ENCODE measurements around the gene ZHX3.

The ZHX3 gene

DNA sequence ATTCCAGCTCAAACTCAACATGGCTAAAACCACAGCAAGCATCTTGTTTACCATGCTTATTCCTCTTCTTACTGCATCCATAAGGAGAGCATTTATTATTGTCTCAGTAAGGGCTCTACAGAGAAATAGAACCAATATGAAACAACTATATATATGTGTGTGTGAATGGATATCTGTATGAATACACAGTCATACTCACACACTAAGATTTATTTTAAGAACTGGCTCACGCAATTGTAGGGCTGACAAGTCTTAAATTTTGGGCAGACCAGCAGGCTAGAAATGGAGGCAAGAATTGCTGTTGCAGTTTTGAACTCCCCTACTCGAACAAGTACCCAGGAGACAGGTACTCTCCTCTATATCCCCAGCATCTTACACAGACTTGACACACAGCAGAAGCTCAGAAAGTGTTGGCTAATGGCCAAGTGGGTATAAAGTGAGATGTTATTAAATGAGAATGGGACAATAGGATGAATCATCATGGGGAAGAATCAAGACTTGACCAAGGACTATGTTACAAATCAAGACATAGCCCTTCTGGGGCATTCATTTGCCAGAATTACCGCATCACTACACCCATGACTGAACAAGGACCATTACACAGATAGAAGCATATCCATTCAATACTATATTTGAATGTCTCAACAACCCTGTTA, 13.0 kb downstream of the ZHX3 start:
- peak overlapping the region; percentile 50 for H3K4me2 ChIP-seq (ENCODE audit: low read depth, low read length, poor library complexity, severe bottlenecking)
- 0 out of 2 replicates have a peak overlapping the region, but pooled peaks have one; percentile 7 for H2AFZ ChIP-seq (ENCODE audit: low read length)
- H3K79me2 ChIP-seq (ENCODE audit: insufficient read depth, low read length) = peaks cover 35% of the 10 kb centered on the region; the same call in 1 of the 2 replicates

DNA sequence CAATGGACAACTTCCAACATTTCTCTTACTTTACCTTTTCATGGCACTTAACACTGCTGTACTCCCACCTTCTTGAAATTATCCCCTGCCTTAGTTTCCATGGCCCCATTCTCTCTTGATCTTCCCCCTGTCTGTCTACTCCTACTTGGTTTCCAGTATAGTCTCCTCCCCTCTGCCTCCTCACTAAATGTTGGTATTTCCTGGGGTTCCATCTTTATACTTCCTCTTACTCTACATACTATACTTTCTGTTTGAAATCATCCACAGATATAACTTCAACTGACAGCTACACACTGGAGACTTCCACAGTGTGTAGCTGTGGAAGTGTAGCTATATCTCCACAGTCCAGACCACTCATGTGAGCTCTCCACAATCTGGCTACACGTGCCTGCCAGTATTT, 13.5 kb downstream of the ZHX3 start:
- Histone ChIP-seq H3K79me2 (ENCODE audit: insufficient read depth, low read length) (peaks cover 34% of the 10 kb centered on the region; the same call in 1 of the 2 replicates), H3K9me3 (ENCODE audit: insufficient read depth, low read depth, low read length) (no peaks in the 10 kb centered on the region), H3F3A (ENCODE audit: low read depth) (no peaks in the 10 kb centered on the region), H3K36me3 (ENCODE audit: insufficient read depth, low read length) (no peaks in the 10 kb centered on the region), H2AFZ (ENCODE audit: low read length) (0 out of 2 replicates have a peak overlapping the region, but pooled peaks have one; percentile 7), H3K9me2 (replicated peaks; ENCODE audit: low read depth, low read length) (no peaks in the 10 kb centered on the region), H4K20me1 (ENCODE audit: insufficient read depth, low read length, poor library complexity, severe bottlenecking) (no peaks in the 10 kb centered on the region), H3K4me3 (ENCODE audit: low read length, poor library complexity, severe bottlenecking) (peak overlapping the region; percentile 21), H3K4me1 (ENCODE audit: insufficient read depth, low read length, poor library complexity, severe bottlenecking) (peaks cover 38% of the 10 kb centered on the region), H3K27me3 (ENCODE audit: insufficient read depth, low read length, poor library complexity, severe bottlenecking) (no peaks in the 10 kb centered on the region), H3K9ac (ENCODE audit: low read depth, low read length, poor library complexity, severe bottlenecking) (no peak overlapping the region), H3K4me2 (ENCODE audit: low read depth, low read length, poor library complexity, severe bottlenecking) (peak overlapping the region; percentile 50)
- TF ChIP-seq EZH2phosphoT487 (IDR thresholded peaks at IDR 0.05; ENCODE audit: borderline replicate concordance) = no peak
- TF ChIP-seq, protein P1, sequence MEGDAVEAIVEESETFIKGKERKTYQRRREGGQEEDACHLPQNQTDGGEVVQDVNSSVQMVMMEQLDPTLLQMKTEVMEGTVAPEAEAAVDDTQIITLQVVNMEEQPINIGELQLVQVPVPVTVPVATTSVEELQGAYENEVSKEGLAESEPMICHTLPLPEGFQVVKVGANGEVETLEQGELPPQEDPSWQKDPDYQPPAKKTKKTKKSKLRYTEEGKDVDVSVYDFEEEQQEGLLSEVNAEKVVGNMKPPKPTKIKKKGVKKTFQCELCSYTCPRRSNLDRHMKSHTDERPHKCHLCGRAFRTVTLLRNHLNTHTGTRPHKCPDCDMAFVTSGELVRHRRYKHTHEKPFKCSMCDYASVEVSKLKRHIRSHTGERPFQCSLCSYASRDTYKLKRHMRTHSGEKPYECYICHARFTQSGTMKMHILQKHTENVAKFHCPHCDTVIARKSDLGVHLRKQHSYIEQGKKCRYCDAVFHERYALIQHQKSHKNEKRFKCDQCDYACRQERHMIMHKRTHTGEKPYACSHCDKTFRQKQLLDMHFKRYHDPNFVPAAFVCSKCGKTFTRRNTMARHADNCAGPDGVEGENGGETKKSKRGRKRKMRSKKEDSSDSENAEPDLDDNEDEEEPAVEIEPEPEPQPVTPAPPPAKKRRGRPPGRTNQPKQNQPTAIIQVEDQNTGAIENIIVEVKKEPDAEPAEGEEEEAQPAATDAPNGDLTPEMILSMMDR (conservative IDR thresholded peaks at IDR 0.05; ENCODE audit: low read length) = no peak

More for the DNA sequence above, 13.0 kb downstream of the ZHX3 start:
- Histone ChIP-seq H3K4me3 (ENCODE audit: low read length, poor library complexity, severe bottlenecking) (peak overlapping the region; percentile 21), H3K4me1 (ENCODE audit: insufficient read depth, low read length, poor library complexity, severe bottlenecking) (peaks cover 43% of the 10 kb centered on the region), H3K9ac (ENCODE audit: low read depth, low read length, poor library complexity, severe bottlenecking) (no peak overlapping the region), H3K27me3 (ENCODE audit: insufficient read depth, low read length, poor library complexity, severe bottlenecking) (no peaks in the 10 kb centered on the region), H3K36me3 (ENCODE audit: insufficient read depth, low read length) (no peaks in the 10 kb centered on the region), H3K9me2 (replicated peaks; ENCODE audit: low read depth, low read length) (no peaks in the 10 kb centered on the region), H4K20me1 (ENCODE audit: insufficient read depth, low read length, poor library complexity, severe bottlenecking) (no peaks in the 10 kb centered on the region), H3K9me3 (ENCODE audit: insufficient read depth, low read depth, low read length) (no peaks in the 10 kb centered on the region), H3F3A (ENCODE audit: low read depth) (no peaks in the 10 kb centered on the region)
- TF ChIP-seq EZH2phosphoT487 (IDR thresholded peaks at IDR 0.05; ENCODE audit: borderline replicate concordance) = no peak
- TF ChIP-seq, protein P1 (conservative IDR thresholded peaks at IDR 0.05; ENCODE audit: low read length) = no peak

DNA sequence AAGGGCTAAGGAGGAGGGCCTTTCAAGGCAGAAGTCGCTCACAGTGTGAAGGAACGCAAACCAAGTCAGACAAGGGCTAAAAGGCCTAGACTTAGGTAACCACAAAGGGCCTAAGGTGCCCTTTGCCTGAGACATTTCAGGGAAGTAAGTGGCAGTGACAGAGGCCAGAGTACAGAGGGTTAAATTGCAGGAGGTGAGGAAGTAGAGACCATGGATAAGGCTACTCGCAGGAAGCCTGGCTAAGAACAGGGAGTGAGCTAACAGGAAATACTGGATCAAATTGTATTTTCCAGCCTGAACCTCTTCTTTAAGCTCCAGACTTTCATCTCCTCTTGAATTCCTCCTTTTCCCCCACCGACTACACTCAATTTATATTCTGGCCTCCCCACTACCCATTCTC, 16.6 kb downstream of the ZHX3 start:
- H3K36me3 ChIP-seq (ENCODE audit: insufficient read depth, low read length) = no peaks in the 10 kb centered on the region
- no peaks in the 10 kb centered on the region for H4K20me1 ChIP-seq (ENCODE audit: insufficient read depth, low read length, poor library complexity, severe bottlenecking)
- H3K9ac ChIP-seq (ENCODE audit: low read depth, low read length, poor library complexity, severe bottlenecking) = no peak overlapping the region
- H3K4me1 ChIP-seq (ENCODE audit: insufficient read depth, low read length, poor library complexity, severe bottlenecking) = peaks cover 12% of the 10 kb centered on the region
- no peaks in the 10 kb centered on the region for H3F3A ChIP-seq (ENCODE audit: low read depth)
- H2AFZ ChIP-seq (ENCODE audit: low read length) = no peak overlapping the region
- no peaks in the 10 kb centered on the region for H3K9me3 ChIP-seq (ENCODE audit: insufficient read depth, low read depth, low read length)
- no peak overlapping the region for H3K4me2 ChIP-seq (ENCODE audit: low read depth, low read length, poor library complexity, severe bottlenecking)
- H3K9me2 ChIP-seq (replicated peaks; ENCODE audit: low read depth, low read length) = no peaks in the 10 kb centered on the region
- no peak overlapping the region for H3K4me3 ChIP-seq (ENCODE audit: low read length, poor library complexity, severe bottlenecking)
- peaks cover 28% of the 10 kb centered on the region; the same call in 1 of the 2 replicates for H3K79me2 ChIP-seq (ENCODE audit: insufficient read depth, low read length)
- no peak for TF ChIP-seq EZH2phosphoT487 (IDR thresholded peaks at IDR 0.05; ENCODE audit: borderline replicate concordance)
- TF ChIP-seq, protein P1 (conservative IDR thresholded peaks at IDR 0.05; ENCODE audit: low read length) = no peak
- no peaks in the 10 kb centered on the region for H3K27me3 ChIP-seq (ENCODE audit: insufficient read depth, low read length, poor library complexity, severe bottlenecking)
